Panc1 (cell line): ENCODE measurements around the gene CALR.

ENCODE experiments used
- POLR2AphosphoS5 ChIP-seq: IDR thresholded peaks from 2 replicates; pipeline ENCODE4 v1.6.1; 2012; ENCODE audit warnings: mild to moderate bottlenecking, low read depth, low read length, moderate library complexity
- SIN3A ChIP-seq: IDR thresholded peaks from 2 replicates; pipeline ENCODE4 v1.6.1; 2012; ENCODE audit warnings: low read depth, mild to moderate bottlenecking, low read length, moderate library complexity, borderline replicate concordance; ENCODE audit not compliant: insufficient read depth
- TF ChIP-seq, protein P1 (sequence below): fragments of 450-650 bp; IDR thresholded peaks from 2 replicates; pipeline ENCODE4 v1.5.1; 2017; ENCODE audit warnings: mild to moderate bottlenecking

GRCh38 chr19:12930002-12930645, 8.3 kb upstream of the CALR start:
- TF ChIP-seq POLR2AphosphoS5 (no peak), SIN3A (no peak)
- TF ChIP-seq, protein P1, sequence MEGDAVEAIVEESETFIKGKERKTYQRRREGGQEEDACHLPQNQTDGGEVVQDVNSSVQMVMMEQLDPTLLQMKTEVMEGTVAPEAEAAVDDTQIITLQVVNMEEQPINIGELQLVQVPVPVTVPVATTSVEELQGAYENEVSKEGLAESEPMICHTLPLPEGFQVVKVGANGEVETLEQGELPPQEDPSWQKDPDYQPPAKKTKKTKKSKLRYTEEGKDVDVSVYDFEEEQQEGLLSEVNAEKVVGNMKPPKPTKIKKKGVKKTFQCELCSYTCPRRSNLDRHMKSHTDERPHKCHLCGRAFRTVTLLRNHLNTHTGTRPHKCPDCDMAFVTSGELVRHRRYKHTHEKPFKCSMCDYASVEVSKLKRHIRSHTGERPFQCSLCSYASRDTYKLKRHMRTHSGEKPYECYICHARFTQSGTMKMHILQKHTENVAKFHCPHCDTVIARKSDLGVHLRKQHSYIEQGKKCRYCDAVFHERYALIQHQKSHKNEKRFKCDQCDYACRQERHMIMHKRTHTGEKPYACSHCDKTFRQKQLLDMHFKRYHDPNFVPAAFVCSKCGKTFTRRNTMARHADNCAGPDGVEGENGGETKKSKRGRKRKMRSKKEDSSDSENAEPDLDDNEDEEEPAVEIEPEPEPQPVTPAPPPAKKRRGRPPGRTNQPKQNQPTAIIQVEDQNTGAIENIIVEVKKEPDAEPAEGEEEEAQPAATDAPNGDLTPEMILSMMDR = no peak
